ENCODE results near the gene OPRM1. TPM values are rescaled to one million over a fixed set of nuclear protein-coding genes. Genes with fewer than 3 reads are reported as not detected.

Gene OPRM1
- total RNA-seq, 1 donor from 2014 or later = not detected

- no peak overlapping the region for H3K9ac ChIP-seq
- no peaks in the 10 kb centered on the region for H3K36me3 ChIP-seq
- H4K20me1 ChIP-seq (ENCODE audit: low read depth) = no peaks in the 10 kb centered on the region
Observed at GRCh38 chr6:154252678-154253077, 213.6 kb downstream of the OPRM1 start.

DNA sequence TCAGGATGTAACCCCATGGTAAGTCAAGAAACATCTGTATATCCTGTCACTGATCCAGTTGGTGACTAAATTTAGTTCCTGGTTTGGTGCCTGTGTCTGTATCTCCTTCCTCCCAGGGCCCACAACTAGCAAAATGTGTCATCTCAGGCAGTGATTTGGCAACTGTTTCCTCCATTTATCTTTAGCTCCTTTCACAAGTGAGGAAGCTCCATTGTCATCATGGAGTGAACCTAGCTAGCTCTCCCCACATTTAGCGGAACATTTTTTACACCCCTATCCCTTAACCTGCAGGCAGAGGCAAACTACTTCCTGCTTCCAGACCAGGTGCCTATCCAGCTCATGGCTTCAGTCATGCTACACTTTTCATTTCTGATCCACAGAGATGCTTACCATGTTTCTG, 218.0 kb downstream of the OPRM1 start:
- Histone ChIP-seq H3F3A (ENCODE audit: low read depth) (no peaks in the 10 kb centered on the region), H3K79me2 (ENCODE audit: low read depth) (no peaks in the 10 kb centered on the region), H4K20me1 (ENCODE audit: low read depth) (no peaks in the 10 kb centered on the region), H3K27me3 (no peaks in the 10 kb centered on the region), H3K9me3 (ENCODE audit: low read depth) (no peaks in the 10 kb centered on the region), H3K4me3 (no peak overlapping the region), H3K9ac (no peak overlapping the region), H3K36me3 (no peaks in the 10 kb centered on the region), H3K27ac (no peak overlapping the region), H3K4me2 (no peak overlapping the region), H2AFZ (replicated peaks) (no peak overlapping the region), H3K4me1 (no peaks in the 10 kb centered on the region)
- Mint-ChIP-seq H3K4me1 (no peaks in the 10 kb centered on the region), H3K4me3 (no peak overlapping the region), H3K36me3 (no peaks in the 10 kb centered on the region), H3K27me3 (ENCODE audit: insufficient read depth, low read depth) (peaks cover 2% of the 10 kb centered on the region), H3K9me3 (peaks cover 11% of the 10 kb centered on the region), H3K27ac (no peak overlapping the region)
- no peak for DNase-seq (ENCODE audit: low spot score)
- TF ChIP-seq CTCF (IDR thresholded peaks at IDR 0.05) (no peak), EZH2 (IDR thresholded peaks at IDR 0.05) (no peak), EZH2phosphoT487 (IDR thresholded peaks at IDR 0.05) (no peak)

More at GRCh38 chr6:154252678-154253077, 213.6 kb downstream of the OPRM1 start:
- H3K9me3 ChIP-seq (ENCODE audit: low read depth) = no peaks in the 10 kb centered on the region
- H3K36me3 Mint-ChIP-seq = no peaks in the 10 kb centered on the region
- no peaks in the 10 kb centered on the region for H3K79me2 ChIP-seq (ENCODE audit: low read depth)
- no peaks in the 10 kb centered on the region for H3K27me3 ChIP-seq
- peaks cover 2% of the 10 kb centered on the region for H3K27me3 Mint-ChIP-seq (ENCODE audit: insufficient read depth, low read depth)
- no peaks in the 10 kb centered on the region for H3F3A ChIP-seq (ENCODE audit: low read depth)
- no peak for DNase-seq (ENCODE audit: low spot score)
- H3K4me1 ChIP-seq = peaks cover 10% of the 10 kb centered on the region
- H3K27ac Mint-ChIP-seq = no peak overlapping the region
- peaks cover 11% of the 10 kb centered on the region for H3K9me3 Mint-ChIP-seq
- H3K4me2 ChIP-seq = no peak overlapping the region
- TF ChIP-seq EZH2phosphoT487 (IDR thresholded peaks at IDR 0.05) (no peak), EZH2 (IDR thresholded peaks at IDR 0.05) (no peak), CTCF (IDR thresholded peaks at IDR 0.05) (no peak)
- H3K4me1 Mint-ChIP-seq = peaks cover 3% of the 10 kb centered on the region
- no peak overlapping the region for H2AFZ ChIP-seq (replicated peaks)
- H3K27ac ChIP-seq = no peak overlapping the region
- no peak overlapping the region for H3K4me3 Mint-ChIP-seq
- no peak overlapping the region for H3K4me3 ChIP-seq

GRCh38 chr6:154258064-154258757, 219.2 kb downstream of the OPRM1 start:
- Histone ChIP-seq H3K9ac (no peak overlapping the region), H3K27me3 (no peaks in the 10 kb centered on the region), H3K36me3 (no peaks in the 10 kb centered on the region), H2AFZ (replicated peaks) (no peak overlapping the region), H3K4me1 (no peaks in the 10 kb centered on the region), H3K9me3 (ENCODE audit: low read depth) (no peaks in the 10 kb centered on the region), H3K4me3 (no peak overlapping the region), H4K20me1 (ENCODE audit: low read depth) (no peaks in the 10 kb centered on the region), H3F3A (ENCODE audit: low read depth) (no peaks in the 10 kb centered on the region), H3K4me2 (no peak overlapping the region), H3K79me2 (ENCODE audit: low read depth) (no peaks in the 10 kb centered on the region), H3K27ac (no peak overlapping the region)
- no peak overlapping the region for H3K27ac Mint-ChIP-seq
- H3K9me3 Mint-ChIP-seq = peaks cover 11% of the 10 kb centered on the region
- H3K36me3 Mint-ChIP-seq = no peaks in the 10 kb centered on the region
- H3K4me3 Mint-ChIP-seq = no peak overlapping the region
- TF ChIP-seq CTCF (IDR thresholded peaks at IDR 0.05) (no peak), EZH2 (IDR thresholded peaks at IDR 0.05) (no peak), EZH2phosphoT487 (IDR thresholded peaks at IDR 0.05) (no peak)
- H3K4me1 Mint-ChIP-seq = no peaks in the 10 kb centered on the region
- DNase-seq (ENCODE audit: low spot score) = no peak
- H3K27me3 Mint-ChIP-seq (ENCODE audit: insufficient read depth, low read depth) = peaks cover 2% of the 10 kb centered on the region
